Subcutaneous adipose tissue (tissue), 4 donors: ENCODE measurements around the gene RMRP. TPM values are rescaled to one million over a fixed set of nuclear protein-coding genes. Genes with fewer than 3 reads are reported as not detected.

Experiments used
- CTCF ChIP-seq: fragments of 450-650 bp; IDR thresholded peaks from one replicate; pipeline ENCODE4 v1.5.1; 2016; ENCODE audit warnings: low read depth, mild to moderate bottlenecking, control low read depth, antibody characterized with exemption, moderate library complexity
- total RNA-seq, 4 donors: library from RNA; depleted of rRNA; stranded (reverse); fragments of >200 nt; gene quantifications; one replicate each; pipeline ENCODE4 v1.1.0, GENCODE V29; 2016

RMRP gene
- total RNA-seq, 4 donors from 2014 or later: 5,303 to 20,573 (median 11,936) TPM

- TF ChIP-seq CTCF: no peak
Observed at GRCh38 chr9:35627575-35627974, 30.2 kb downstream of the RMRP start.

GRCh38 chr9:35619800-35620158 lies 38.0 kb downstream of the RMRP start:
- no peak for TF ChIP-seq CTCF

- TF ChIP-seq CTCF: no peak
Observed at GRCh38 chr9:35618854-35619799, 38.7 kb downstream of the RMRP start.

GRCh38 chr9:35618325-35618727 lies 39.5 kb downstream of the RMRP start, which contains the start of gene CD72:
Gene CD72, minus strand, starts transcription at chr9:35618413. Its CDS starts 110 bp downstream, at chr9:35618303.
- TF ChIP-seq CTCF: no peak

DNA sequence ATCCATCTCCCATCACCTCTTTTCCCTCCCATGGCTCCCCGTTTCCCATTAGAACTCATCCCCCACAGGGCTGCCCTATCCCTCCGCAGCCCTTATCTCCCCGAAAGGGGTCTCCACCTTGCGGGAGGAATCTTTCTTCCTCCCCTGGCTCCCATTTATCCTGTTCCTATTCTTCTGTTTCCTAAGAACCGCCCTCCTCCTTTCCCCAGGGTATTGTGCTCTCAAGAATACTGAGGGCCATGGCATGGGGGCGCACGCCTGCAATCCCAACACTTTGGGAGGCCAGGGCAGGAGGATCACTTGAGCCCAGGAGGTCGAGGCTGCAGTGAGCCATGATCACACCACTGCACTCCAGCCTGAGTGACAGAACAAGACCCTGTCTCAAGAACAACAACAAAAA lies 40.3 kb downstream of the RMRP start:
- no peak for TF ChIP-seq CTCF

DNA sequence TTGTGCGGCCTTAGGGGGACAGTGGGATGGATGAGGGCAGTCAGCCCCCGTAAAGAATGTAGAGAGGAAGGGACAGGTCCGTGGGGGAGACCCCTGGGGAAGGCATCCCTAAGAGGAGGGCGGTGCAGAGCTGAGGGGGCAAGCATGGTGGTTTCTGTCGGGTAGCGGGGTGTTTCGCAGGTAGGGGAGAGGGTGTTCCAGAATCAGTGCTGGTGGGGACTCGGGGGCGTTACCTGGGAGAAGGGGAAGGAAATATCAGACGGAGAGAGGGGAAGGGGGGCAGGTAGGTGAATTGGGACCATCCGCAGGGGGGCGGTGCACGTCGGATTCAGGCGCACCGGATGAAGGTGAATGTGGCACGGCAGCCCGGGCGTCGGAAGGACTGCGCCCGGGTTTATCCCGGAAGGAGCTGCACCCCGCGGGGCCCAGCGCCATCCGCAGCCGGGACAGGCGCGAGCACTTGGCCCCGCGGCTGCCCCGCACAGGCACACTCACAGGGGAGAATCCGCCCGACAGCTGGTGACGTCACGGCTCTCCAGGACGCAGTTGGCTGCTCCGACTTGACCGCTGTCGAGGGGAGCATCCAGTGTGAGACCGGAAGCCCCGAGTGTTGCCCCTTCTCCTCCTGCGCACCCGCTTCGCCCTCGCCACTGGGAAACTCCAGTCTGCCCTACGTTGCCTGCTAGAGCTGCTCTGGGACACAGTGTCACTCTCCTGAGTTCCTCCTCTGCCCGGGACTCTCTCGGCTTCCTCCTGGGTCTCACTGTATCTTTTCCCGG lies 40.9 kb downstream of the RMRP start:
- TF ChIP-seq CTCF: no peak

- TF ChIP-seq CTCF: no peak
Observed at GRCh38 chr9:35615981-35616680, 41.7 kb downstream of the RMRP start.
